OCI-M1 (cell line): ENCODE results near the gene CPXCR1.
"Not testable (repeated sequence)": the region's sequence is repeated elsewhere in the genome, so short reads cannot be mapped to it uniquely, and the experiment has no call there.

Experiments
- DNase-seq: peaks from one replicate; lab custom pipeline; 2025; lab: John Stamatoyannopoulos, UW

CPXCR1 gene

DNA sequence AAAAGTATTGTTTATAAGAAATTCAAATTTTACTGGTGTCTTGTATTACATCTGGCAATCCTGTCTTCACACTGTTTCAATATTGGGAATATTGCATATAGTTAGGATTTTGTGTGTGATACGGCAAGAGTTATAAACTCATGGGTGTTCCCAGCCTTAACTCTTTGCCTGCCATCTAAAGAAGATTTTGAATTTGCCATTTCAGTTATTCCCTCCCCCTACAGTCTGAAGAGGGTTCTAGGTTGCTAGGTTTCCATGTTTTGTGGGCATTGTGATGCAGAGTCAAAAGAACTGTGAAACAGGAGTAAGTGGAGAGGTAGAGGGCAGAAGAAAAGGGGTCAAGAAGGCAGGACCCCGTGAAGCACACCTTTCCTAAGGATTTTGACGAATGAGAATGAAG lies at the start of gene CPXCR1:
TSS of gene CPXCR1 (plus strand) at position 301 of the 400 bp plus-strand sequence. CDS start 6,190 bp downstream, outside the sequence.
- DNase-seq, result no peak

- no peak for DNase-seq
Measured at GRCh38 chrX:88735835-88736234, 11.2 kb upstream of the CPXCR1 start.

GRCh38 chrX:88746215-88746614 lies 810 bp upstream of the CPXCR1 start:
- DNase-seq, result not testable (repeated sequence)

GRCh38 chrX:88752339-88752738 lies 5.3 kb downstream of the CPXCR1 start:
- not testable (repeated sequence) for DNase-seq

- DNase-seq, result no peak
Measured at GRCh38 chrX:88789825-88790224, 42.8 kb downstream of the CPXCR1 start.
